Transverse colon (tissue), 4 donors: ENCODE results near the gene MAK. TPM values are rescaled to one million over a fixed set of nuclear protein-coding genes. Genes with fewer than 3 reads are reported as not detected.
A peak's percentile ranks its signal among the peaks of the same experiment; 100 is the strongest.

Experiments used
- DNase-seq: peaks from one replicate; pipeline ENCODE4 v3.0.0-alpha.2; 2019
- H3K27ac ChIP-seq, 4 donors: fragments of 200-600 bp; sonication (generic); 2 replicates each; pipeline ENCODE4 v1.5.1; 2016 to 2018; ENCODE audit warnings: inconsistent platforms in 4 of 4
- H3K27me3 ChIP-seq: fragments of 200-600 bp; sonication (generic); 2 replicates; pipeline ENCODE4 v1.5.1; 2017; ENCODE audit warnings: inconsistent platforms
- H3K36me3 ChIP-seq, 4 donors: fragments of 200-600 bp; sonication (generic); 2 replicates each; pipeline ENCODE4 v1.5.1; 2017 to 2019; ENCODE audit warnings: inconsistent platforms in 4 of 4
- H3K4me1 ChIP-seq, 4 donors: fragments of 200-600 bp; sonication (generic); 2 replicates each; pipeline ENCODE4 v1.5.1; 2017 to 2020; ENCODE audit warnings: inconsistent platforms in 4 of 4
- H3K4me3 ChIP-seq, 4 donors: fragments of 200-600 bp; sonication (generic); 1 replicate in 1 of 4; 2 replicates in 3 of 4; pipeline versions ENCODE4 v1.5.1 to v1.6.1; 2017 to 2019; ENCODE audit warnings: inconsistent platforms in 4 of 4
- H3K9me3 ChIP-seq, 2 donors: fragments of 200-600 bp; sonication (generic); 2 replicates each; pipeline ENCODE4 v1.5.1; 2017 to 2019; ENCODE audit warnings: inconsistent platforms in 2 of 2
- EP300 ChIP-seq: sonication (generic); formaldehyde crosslinking; IDR thresholded peaks from one replicate; pipeline ENCODE4 v1.6.1; 2017; ENCODE audit warnings: antibody characterized with exemption, low read depth
- POLR2A ChIP-seq: fragments of 450-650 bp; IDR thresholded peaks from one replicate; pipeline ENCODE4 v1.6.1; 2016; ENCODE audit warnings: antibody characterized with exemption, mild to moderate bottlenecking, moderate library complexity
- POLR2AphosphoS5 ChIP-seq, 3 donors: sonication (generic); formaldehyde crosslinking; IDR thresholded peaks; one replicate each; pipeline ENCODE4 v1.6.1; 2016; ENCODE audit warnings: antibody characterized with exemption in 3 of 3
- WGBS, 2 donors: methylation state at CpG; one replicate each; pipeline ENCODE4 v1.1.5; 2018; ENCODE audit warnings: low coverage in 1 of 2; 5-methylcytosine and 5-hydroxymethylcytosine counted together
- in situ Hi-C, 4 donors: fragments of 200-750 bp; cut with MboI; loops; one replicate each; pipeline versions ENCODE4 v1.15.0 to v1.15.1; 2017; ENCODE audit warnings: low sequenced_read_pairs in 3 of 4, low pct_ligation_motif_present in 1 of 4, low pct_unique_long_range_greater_than_20kb in 1 of 4
- intact Hi-C: fragments of 100-400 bp; cut with DNase I; formaldehyde crosslinking; loops from one replicate; pipeline ENCODE4 v1.15.1; 2023; ENCODE audit warnings: low total_unique reads
- small RNA-seq, 4 donors: library from RNA; depleted of rRNA; stranded (forward); fragments of <200 nt; gene quantifications; one replicate each; pipeline ENCODE3, GENCODE V24; 2016
- total RNA-seq, 4 donors: library from RNA; depleted of rRNA; stranded (reverse); fragments of >200 nt; gene quantifications; one replicate each; pipeline ENCODE4 v1.1.0, GENCODE V29; 2016
- TF ChIP-seq, protein P1 (sequence below), 5 experiments: fragments of 200-600 bp in 3 of 5; fragments of 450-650 bp in 2 of 5; sonication (generic) in 3 of 5; IDR thresholded peaks; 1 replicate in 2 of 5; 2 replicates in 3 of 5; pipeline ENCODE4 v1.5.1; 2016 to 2017; ENCODE audit warnings: antibody characterized with exemption in 5 of 5, inconsistent platforms in 3 of 5, mild to moderate bottlenecking in 2 of 5, moderate library complexity in 1 of 5

MAK gene
- total RNA-seq, 4 donors from 2014 or later = not detected

DNA sequence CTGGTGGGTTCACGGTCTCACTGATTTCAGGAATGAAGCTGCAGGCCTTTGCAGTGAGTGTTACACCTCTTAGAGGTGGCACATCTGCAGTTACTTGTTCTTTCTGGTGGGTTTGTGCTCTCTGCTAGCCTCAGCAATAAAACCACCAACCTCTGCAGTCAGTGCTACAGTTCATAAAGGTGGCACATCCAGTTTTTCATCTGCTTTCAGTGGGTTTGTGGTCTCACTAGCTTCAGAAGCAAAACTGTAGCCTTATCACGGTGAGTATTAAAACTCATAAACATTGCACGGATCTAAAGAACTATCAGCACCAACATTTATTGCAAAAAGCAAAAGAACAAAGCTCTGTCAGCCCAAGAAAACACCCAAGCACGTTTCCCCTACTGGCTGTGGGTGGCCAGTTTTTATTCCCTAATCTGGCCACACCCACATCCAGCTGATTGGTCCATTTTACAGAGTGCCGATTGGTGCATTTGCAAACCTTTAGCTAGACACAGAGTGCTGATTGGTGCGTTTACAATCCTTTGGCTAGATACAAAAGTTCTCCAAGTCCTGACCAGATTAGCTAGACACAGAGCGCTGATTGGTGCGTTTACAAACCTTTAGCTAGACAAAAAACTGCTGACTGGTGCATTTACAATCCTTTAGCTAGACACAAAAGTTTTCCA lies 118.9 kb downstream of the MAK start:
- H3K36me3 ChIP-seq = no peaks in the 10 kb centered on the region
- in situ Hi-C loops = no loop called here
- H3K27me3 ChIP-seq = no peaks in the 10 kb centered on the region
- intact Hi-C loops = no loop called here
- peaks cover 0 to 23% (median 15%) of the 10 kb centered on the region in 4 donors for H3K4me1 ChIP-seq
- H3K4me3 ChIP-seq = peak overlapping the region in 3 of 4 donors; percentile 57 to 62 (median 58)
- no peaks in the 10 kb centered on the region for H3K9me3 ChIP-seq
- no peak for DNase-seq
- TF ChIP-seq EP300 = no peak
- TF ChIP-seq, protein P1, sequence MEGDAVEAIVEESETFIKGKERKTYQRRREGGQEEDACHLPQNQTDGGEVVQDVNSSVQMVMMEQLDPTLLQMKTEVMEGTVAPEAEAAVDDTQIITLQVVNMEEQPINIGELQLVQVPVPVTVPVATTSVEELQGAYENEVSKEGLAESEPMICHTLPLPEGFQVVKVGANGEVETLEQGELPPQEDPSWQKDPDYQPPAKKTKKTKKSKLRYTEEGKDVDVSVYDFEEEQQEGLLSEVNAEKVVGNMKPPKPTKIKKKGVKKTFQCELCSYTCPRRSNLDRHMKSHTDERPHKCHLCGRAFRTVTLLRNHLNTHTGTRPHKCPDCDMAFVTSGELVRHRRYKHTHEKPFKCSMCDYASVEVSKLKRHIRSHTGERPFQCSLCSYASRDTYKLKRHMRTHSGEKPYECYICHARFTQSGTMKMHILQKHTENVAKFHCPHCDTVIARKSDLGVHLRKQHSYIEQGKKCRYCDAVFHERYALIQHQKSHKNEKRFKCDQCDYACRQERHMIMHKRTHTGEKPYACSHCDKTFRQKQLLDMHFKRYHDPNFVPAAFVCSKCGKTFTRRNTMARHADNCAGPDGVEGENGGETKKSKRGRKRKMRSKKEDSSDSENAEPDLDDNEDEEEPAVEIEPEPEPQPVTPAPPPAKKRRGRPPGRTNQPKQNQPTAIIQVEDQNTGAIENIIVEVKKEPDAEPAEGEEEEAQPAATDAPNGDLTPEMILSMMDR (IDR thresholded peaks at IDR 0.05) = no peak
- no peak for TF ChIP-seq POLR2AphosphoS5 (IDR thresholded peaks at IDR 0.05)
- TF ChIP-seq POLR2A = no peak
- H3K27ac ChIP-seq = peak overlapping the region; percentile 79 to 93 (median 88)
- 82 to 85% methylated on average over 2 to 8 of the region's 8 CpGs for WGBS, 2 donors

DNA sequence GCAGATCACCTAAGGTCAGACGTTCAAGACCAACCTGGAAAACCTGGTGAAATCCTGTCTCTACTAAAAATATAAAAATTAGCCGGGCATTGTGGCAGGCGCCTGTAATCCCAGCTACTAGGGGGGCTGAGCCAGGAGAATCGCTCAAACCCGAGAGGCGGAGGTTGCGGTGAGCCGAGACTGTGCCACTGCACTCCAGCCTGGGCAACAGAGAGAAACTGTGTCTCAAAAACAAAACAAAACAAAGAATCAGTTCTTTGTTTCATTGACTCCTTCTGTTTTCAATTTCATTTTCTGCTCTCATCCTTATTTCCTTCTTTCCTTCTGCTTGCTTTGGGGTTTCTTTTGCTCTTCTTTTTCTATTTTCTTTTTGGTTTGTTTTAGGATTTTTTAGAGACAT lies 124.4 kb downstream of the MAK start:
- intact Hi-C loops (no loop called here), in situ Hi-C loops (no loop called here)
- no peaks in the 10 kb centered on the region for H3K4me1 ChIP-seq
- no peaks in the 10 kb centered on the region for H3K27me3 ChIP-seq
- no peaks in the 10 kb centered on the region for H3K9me3 ChIP-seq
- DNase-seq = no peak
- 79 to 89% methylated on average over 8 of the region's 8 CpGs for WGBS, 2 donors
- no peak overlapping the region for H3K27ac ChIP-seq
- peaks cover 0 to 15% (median 0%) of the 10 kb centered on the region in 4 donors for H3K36me3 ChIP-seq
- H3K4me3 ChIP-seq = no peak overlapping the region
- TF ChIP-seq POLR2A (no peak), EP300 (no peak), POLR2AphosphoS5 (IDR thresholded peaks at IDR 0.05) (no peak)
- TF ChIP-seq, protein P1 (IDR thresholded peaks at IDR 0.05) = no peak

Small RNAs within 50 kb of the gene (small RNA-seq; reads per million reads assigned to genes)
- gene RNA5SP203 = 0 to 0.14 (median 0) reads per million in 4 donors

Other genes starting within 250 kb of the MAK start
- not detected for gene C6orf52, start 143.9 kb downstream of the MAK start, total RNA-seq
- gene PAK1IP1, start 143.6 kb downstream of the MAK start, total RNA-seq = 1 to 10 TPM; 5.6 to 6.4 (median 6.0) TPM
- gene TMEM14C, start 115.5 kb downstream of the MAK start, total RNA-seq = 100 to 1,000 TPM in 1 of 4 donors, 10 to 100 TPM in 2, 1 to 10 TPM in 1; 9.7 to 125 (median 60.0) TPM
- 10 to 100 TPM; 16.5 to 57.9 (median 48.7) TPM for gene TMEM14B, start 90.7 kb downstream of the MAK start, total RNA-seq
- not detected for gene GCM2, start 43.5 kb upstream of the MAK start, total RNA-seq
- under 1 TPM in 1 of 4 donors, not detected in 3; 0.95 TPM for gene SYCP2L, start 48.5 kb upstream of the MAK start, total RNA-seq
- gene ELOVL2, start 205.8 kb upstream of the MAK start, total RNA-seq = under 1 TPM in 2 of 4 donors, not detected in 2; 0.14 to 0.16 TPM